ENCODE data around the gene FRAT2.
"Not testable (repeated sequence)": the region's sequence is repeated elsewhere in the genome, so short reads cannot be mapped to it uniquely, and the experiment has no call there.

Gene FRAT2

GRCh38 chr10:97290576-97291356 is 43.8 kb downstream of the FRAT2 start:
- DNase-seq = not testable (repeated sequence)

GRCh38 chr10:97290076-97290475 is 44.5 kb downstream of the FRAT2 start:
- DNase-seq = not testable (repeated sequence)

Data from RPMI8226 (cell line).